ENCODE measurements around the gene TSPAN15. TPM values are rescaled to one million over a fixed set of nuclear protein-coding genes. Genes with fewer than 3 reads are reported as not detected.

Gene TSPAN15
- total and polyA plus RNA-seq, 2 experiments from 2014 or later: 0.34 TPM; not detected in 1

GRCh38 chr10:69506834-69507713, 55.8 kb downstream of the TSPAN15 start:
- peak overlapping the region; percentile 52; the same call in 1 of the 2 replicates for H3K4me3 ChIP-seq
- peaks cover 30% of the 10 kb centered on the region for H3K27me3 ChIP-seq (replicated peaks; ENCODE audit: insufficient read depth)
- no peak overlapping the region for H3K9ac ChIP-seq
- no peaks in the 10 kb centered on the region for H3K79me2 ChIP-seq (ENCODE audit: insufficient read depth)
- no peaks in the 10 kb centered on the region for H3K9me3 ChIP-seq (ENCODE audit: low read depth)
- H3K9me2 ChIP-seq (ENCODE audit: insufficient read depth): no peaks in the 10 kb centered on the region
- WGBS, 2 experiments (ENCODE audit: low coverage in 1 of 2, low lambda C conversion rate in 2 of 2, missing lambda C conversion rate in 2 of 2): 48 to 53% methylated on average over 12 to 19 of the region's 19 CpGs
- H2AFZ ChIP-seq: peak overlapping the region; percentile 72
- no peaks in the 10 kb centered on the region for H3F3A ChIP-seq (ENCODE audit: insufficient read depth)
- DNase-seq: no peak
- TF ChIP-seq EZH2phosphoT487 (IDR thresholded peaks at IDR 0.05; ENCODE audit: insufficient read depth, low read depth): no peak
- TF ChIP-seq EZH2 (IDR thresholded peaks at IDR 0.05; ENCODE audit: insufficient read depth, poor library complexity, severe bottlenecking): no peak
- peak overlapping the region; percentile 74 for H3K4me2 ChIP-seq (ENCODE audit: unreplicated experiment)
- H3K36me3 ChIP-seq (ENCODE audit: low read depth): no peaks in the 10 kb centered on the region
- H3K27ac ChIP-seq: no peak overlapping the region
- no peaks in the 10 kb centered on the region for H3K4me1 ChIP-seq (ENCODE audit: insufficient read depth)
- H4K20me1 ChIP-seq (ENCODE audit: insufficient read depth): no peaks in the 10 kb centered on the region
- in situ Hi-C loops (cut with MboI): no loop called here

DNA sequence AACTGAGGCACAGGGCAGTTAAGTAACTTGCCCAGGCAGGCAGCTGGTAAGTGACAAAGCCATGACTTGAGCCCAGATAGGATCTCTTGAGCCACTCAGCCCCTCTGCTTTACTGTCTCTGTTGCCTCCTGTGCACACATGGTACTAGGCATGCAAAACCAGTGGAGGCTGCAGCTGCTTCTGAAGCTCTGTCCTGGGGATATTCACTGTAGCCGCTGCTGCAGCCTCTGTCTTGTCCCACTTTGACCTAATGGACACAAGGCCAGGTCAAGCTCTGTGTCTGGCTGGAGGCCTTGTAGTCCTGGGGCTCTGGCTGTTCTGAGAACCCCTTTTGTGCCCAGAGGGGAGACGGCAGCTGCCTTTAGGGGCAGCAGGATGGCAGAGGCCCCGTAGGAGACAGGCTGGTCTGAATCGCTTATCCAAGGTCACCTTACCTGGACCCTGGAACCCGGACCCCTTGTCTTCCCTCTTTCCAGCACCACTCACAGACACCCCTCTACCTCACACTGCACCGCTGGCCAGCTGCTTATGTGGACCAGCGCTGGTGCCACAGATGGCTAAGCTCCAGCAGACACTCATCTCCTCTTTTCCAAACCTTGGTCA, 57.6 kb downstream of the TSPAN15 start:
- WGBS, 2 experiments (ENCODE audit: low coverage in 1 of 2, low lambda C conversion rate in 2 of 2, missing lambda C conversion rate in 2 of 2): 42 to 51% methylated on average over 7 of the region's 7 CpGs
- in situ Hi-C loops (cut with MboI): no loop called here
- H3K79me2 ChIP-seq (ENCODE audit: insufficient read depth): no peaks in the 10 kb centered on the region
- H3K4me3 ChIP-seq: no peak overlapping the region
- no peaks in the 10 kb centered on the region for H3F3A ChIP-seq (ENCODE audit: insufficient read depth)
- no peak overlapping the region for H3K27ac ChIP-seq
- H3K9me3 ChIP-seq (ENCODE audit: low read depth): no peaks in the 10 kb centered on the region
- H4K20me1 ChIP-seq (ENCODE audit: insufficient read depth): no peaks in the 10 kb centered on the region
- DNase-seq: no peak
- TF ChIP-seq EZH2 (IDR thresholded peaks at IDR 0.05; ENCODE audit: insufficient read depth, poor library complexity, severe bottlenecking): no peak
- no peak for TF ChIP-seq EZH2phosphoT487 (IDR thresholded peaks at IDR 0.05; ENCODE audit: insufficient read depth, low read depth)
- no peak overlapping the region for H2AFZ ChIP-seq
- no peak overlapping the region for H3K9ac ChIP-seq
- H3K36me3 ChIP-seq (ENCODE audit: low read depth): no peaks in the 10 kb centered on the region
- no peaks in the 10 kb centered on the region for H3K9me2 ChIP-seq (ENCODE audit: insufficient read depth)
- peaks cover 46% of the 10 kb centered on the region for H3K27me3 ChIP-seq (replicated peaks; ENCODE audit: insufficient read depth)
- H3K4me1 ChIP-seq (ENCODE audit: insufficient read depth): no peaks in the 10 kb centered on the region
- no peak overlapping the region for H3K4me2 ChIP-seq (ENCODE audit: unreplicated experiment)

DNA sequence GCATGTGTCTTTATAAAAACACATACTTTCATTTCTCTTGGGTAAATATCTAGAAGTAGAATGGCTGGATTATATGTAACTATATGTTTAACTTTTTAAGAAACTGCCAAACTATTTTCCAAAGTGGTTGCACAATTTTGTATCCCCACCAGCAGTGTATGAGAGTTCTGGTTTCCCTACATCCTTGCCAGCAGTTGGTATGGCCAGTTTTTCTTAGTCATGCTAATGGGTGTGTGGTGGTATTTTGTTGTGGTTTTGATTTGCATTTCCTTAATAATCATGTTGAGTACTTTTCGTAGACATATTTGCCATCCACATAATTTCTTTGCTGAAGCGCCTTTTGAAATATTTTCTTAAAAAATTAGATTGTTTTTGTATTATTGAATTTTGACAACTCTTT, 61.6 kb downstream of the TSPAN15 start:
- Histone ChIP-seq H3K4me3 (no peak overlapping the region), H3F3A (ENCODE audit: insufficient read depth) (no peaks in the 10 kb centered on the region), H3K27me3 (replicated peaks; ENCODE audit: insufficient read depth) (peaks cover 49% of the 10 kb centered on the region), H3K4me1 (ENCODE audit: insufficient read depth) (no peaks in the 10 kb centered on the region), H3K9me2 (ENCODE audit: insufficient read depth) (no peaks in the 10 kb centered on the region), H2AFZ (no peak overlapping the region), H3K36me3 (ENCODE audit: low read depth) (no peaks in the 10 kb centered on the region), H4K20me1 (ENCODE audit: insufficient read depth) (no peaks in the 10 kb centered on the region), H3K9me3 (ENCODE audit: low read depth) (no peaks in the 10 kb centered on the region), H3K4me2 (ENCODE audit: unreplicated experiment) (no peak overlapping the region), H3K27ac (no peak overlapping the region), H3K79me2 (ENCODE audit: insufficient read depth) (no peaks in the 10 kb centered on the region), H3K9ac (no peak overlapping the region)
- TF ChIP-seq EZH2phosphoT487 (IDR thresholded peaks at IDR 0.05; ENCODE audit: insufficient read depth, low read depth): no peak
- WGBS, 2 experiments (ENCODE audit: low coverage in 1 of 2, low lambda C conversion rate in 2 of 2, missing lambda C conversion rate in 2 of 2): 30 to 32% methylated on average over 2 of the region's 2 CpGs
- peak; percentile 33 for DNase-seq
- in situ Hi-C loops (cut with MboI): no loop called here

GRCh38 chr10:69513617-69514016, 62.4 kb downstream of the TSPAN15 start:
- Histone ChIP-seq H3K4me1 (ENCODE audit: insufficient read depth) (no peaks in the 10 kb centered on the region), H3F3A (ENCODE audit: insufficient read depth) (no peaks in the 10 kb centered on the region), H3K9me3 (ENCODE audit: low read depth) (no peaks in the 10 kb centered on the region), H2AFZ (no peak overlapping the region), H3K4me3 (no peak overlapping the region), H3K4me2 (ENCODE audit: unreplicated experiment) (no peak overlapping the region), H3K9me2 (ENCODE audit: insufficient read depth) (no peaks in the 10 kb centered on the region), H3K79me2 (ENCODE audit: insufficient read depth) (no peaks in the 10 kb centered on the region), H4K20me1 (ENCODE audit: insufficient read depth) (no peaks in the 10 kb centered on the region), H3K9ac (no peak overlapping the region), H3K36me3 (ENCODE audit: low read depth) (no peaks in the 10 kb centered on the region), H3K27ac (no peak overlapping the region), H3K27me3 (replicated peaks; ENCODE audit: insufficient read depth) (peaks cover 48% of the 10 kb centered on the region)
- DNase-seq: no peak
- TF ChIP-seq EZH2phosphoT487 (IDR thresholded peaks at IDR 0.05; ENCODE audit: insufficient read depth, low read depth): no peak
- TF ChIP-seq EZH2 (IDR thresholded peaks at IDR 0.05; ENCODE audit: insufficient read depth, poor library complexity, severe bottlenecking): no peak
- in situ Hi-C loops (cut with MboI): no loop called here
- WGBS, 2 experiments (ENCODE audit: low coverage in 1 of 2, low lambda C conversion rate in 2 of 2, missing lambda C conversion rate in 2 of 2): 64 to 65% methylated on average over 4 of the region's 4 CpGs

Measured in GM23248 (cell line).